Peyer's patch (tissue), 4 donors: ENCODE data around the gene CSRNP3.

Source experiments
- CTCF ChIP-seq, 6 experiments: fragments of 450-650 bp in 4 of 6; fragments of 200-600 bp in 2 of 6; sonication (generic) in 1 of 6; IDR thresholded peaks; one replicate each; pipeline ENCODE4 v1.5.1; 2017 to 2019; ENCODE audit warnings: antibody characterized with exemption in 6 of 6, mild to moderate bottlenecking in 3 of 6, moderate library complexity in 1 of 6
- POLR2A ChIP-seq, 2 donors: fragments of 450-650 bp; IDR thresholded peaks; one replicate each; pipeline ENCODE4 v1.5.1; 2017; ENCODE audit warnings: antibody characterized with exemption in 2 of 2, mild to moderate bottlenecking in 2 of 2, moderate library complexity in 2 of 2

- no peak for TF ChIP-seq CTCF (IDR thresholded peaks at IDR 0.05)
- no peak for TF ChIP-seq POLR2A (IDR thresholded peaks at IDR 0.05)
Measured at GRCh38 chr2:165594231-165594934, 124.9 kb downstream of the CSRNP3 start.
